GM18505 (cell line): ENCODE data around the gene SMARCD2.
A peak's percentile ranks its signal among the peaks of the same experiment; 100 is the strongest.
"Not testable (repeated sequence)": the region's sequence is repeated elsewhere in the genome, so short reads cannot be mapped to it uniquely, and the experiment has no call there.

Experiments used
- ATAC-seq: cut with Tn5 transposase; IDR thresholded peaks from one replicate; pipeline ENCODE4 v1.9.1; 2021; ENCODE audit not compliant: unreplicated experiment
- POLR2A ChIP-seq: IDR thresholded peaks from 4 replicates; pipeline ENCODE4 v1.6.1; 2011; ENCODE audit warnings: borderline replicate concordance; ENCODE audit not compliant: insufficient read depth, insufficient read length; ENCODE audit errors: extremely low read depth

SMARCD2 gene

DNA sequence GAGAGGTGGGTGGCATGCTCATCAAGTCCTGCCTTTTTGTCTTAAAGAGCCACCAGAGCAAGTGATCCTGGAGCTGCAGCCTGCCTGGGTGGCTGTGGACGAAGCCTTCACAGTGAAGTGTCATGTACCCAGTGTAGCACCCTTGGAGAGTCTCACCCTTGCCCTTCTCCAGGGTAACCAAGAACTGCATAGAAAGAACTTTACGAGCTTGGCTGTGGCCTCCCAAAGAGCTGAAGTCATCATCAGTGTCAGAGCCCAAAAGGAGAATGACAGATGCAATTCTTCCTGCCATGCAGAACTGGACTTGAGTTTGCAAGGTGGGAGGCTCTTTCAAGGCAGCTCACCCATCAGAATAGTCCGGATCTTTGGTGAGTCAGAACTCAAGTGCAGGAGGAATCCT is 16.8 kb upstream of the SMARCD2 start:
- TF ChIP-seq POLR2A: no peak
- ATAC-seq: no peak

- not testable (repeated sequence) for ATAC-seq
Observed at GRCh38 chr17:63856425-63856824, 13.9 kb upstream of the SMARCD2 start.

GRCh38 chr17:63855185-63855584 is 12.7 kb upstream of the SMARCD2 start:
- no peak for ATAC-seq
- no peak for TF ChIP-seq POLR2A

GRCh38 chr17:63854709-63855108 is 12.2 kb upstream of the SMARCD2 start:
- TF ChIP-seq POLR2A: no peak

DNA sequence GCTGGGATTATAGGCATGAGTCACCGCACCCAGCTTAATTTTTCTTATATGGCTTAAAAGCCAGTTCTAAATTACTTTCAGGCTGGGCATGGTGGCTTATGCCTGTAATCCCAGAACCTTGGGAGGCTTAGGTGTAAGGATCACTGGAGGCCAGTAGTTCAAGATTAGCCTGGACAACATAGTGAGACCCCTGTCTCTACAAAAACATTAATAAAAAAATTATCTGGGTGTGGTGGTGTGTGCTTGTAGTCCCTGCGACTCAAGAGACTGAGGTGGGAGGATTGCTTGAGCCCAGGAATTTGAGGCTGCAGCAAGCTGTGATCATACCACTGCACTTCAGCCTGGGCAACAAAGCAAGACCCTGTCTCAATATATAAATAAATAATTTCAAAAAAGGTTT is 10.8 kb upstream of the SMARCD2 start:
- ATAC-seq: no peak
- TF ChIP-seq POLR2A: no peak

More at GRCh38 chr17:63854709-63855108, 12.2 kb upstream of the SMARCD2 start:
- no peak for ATAC-seq

DNA sequence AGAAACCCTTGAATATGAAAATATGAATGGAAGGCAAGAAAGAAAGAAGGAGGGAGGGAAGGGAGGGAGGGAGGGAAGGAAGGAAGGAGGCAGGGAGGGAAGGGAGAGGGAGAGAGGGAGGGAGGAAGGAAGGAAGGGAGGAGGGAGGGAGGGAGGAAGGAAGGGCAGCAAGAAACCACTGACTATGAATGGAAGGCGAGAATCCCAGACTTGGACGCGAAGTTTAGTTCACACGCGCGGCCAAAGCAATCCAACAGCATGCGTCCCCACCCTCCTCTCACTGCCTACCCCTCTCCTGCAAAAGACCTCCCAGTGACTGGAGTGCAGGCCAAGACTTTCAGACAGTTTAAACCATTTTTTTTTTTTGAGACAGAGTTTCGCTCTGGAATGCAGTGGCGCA is 7.9 kb upstream of the SMARCD2 start:
- no peak for TF ChIP-seq POLR2A
- ATAC-seq: no peak

DNA sequence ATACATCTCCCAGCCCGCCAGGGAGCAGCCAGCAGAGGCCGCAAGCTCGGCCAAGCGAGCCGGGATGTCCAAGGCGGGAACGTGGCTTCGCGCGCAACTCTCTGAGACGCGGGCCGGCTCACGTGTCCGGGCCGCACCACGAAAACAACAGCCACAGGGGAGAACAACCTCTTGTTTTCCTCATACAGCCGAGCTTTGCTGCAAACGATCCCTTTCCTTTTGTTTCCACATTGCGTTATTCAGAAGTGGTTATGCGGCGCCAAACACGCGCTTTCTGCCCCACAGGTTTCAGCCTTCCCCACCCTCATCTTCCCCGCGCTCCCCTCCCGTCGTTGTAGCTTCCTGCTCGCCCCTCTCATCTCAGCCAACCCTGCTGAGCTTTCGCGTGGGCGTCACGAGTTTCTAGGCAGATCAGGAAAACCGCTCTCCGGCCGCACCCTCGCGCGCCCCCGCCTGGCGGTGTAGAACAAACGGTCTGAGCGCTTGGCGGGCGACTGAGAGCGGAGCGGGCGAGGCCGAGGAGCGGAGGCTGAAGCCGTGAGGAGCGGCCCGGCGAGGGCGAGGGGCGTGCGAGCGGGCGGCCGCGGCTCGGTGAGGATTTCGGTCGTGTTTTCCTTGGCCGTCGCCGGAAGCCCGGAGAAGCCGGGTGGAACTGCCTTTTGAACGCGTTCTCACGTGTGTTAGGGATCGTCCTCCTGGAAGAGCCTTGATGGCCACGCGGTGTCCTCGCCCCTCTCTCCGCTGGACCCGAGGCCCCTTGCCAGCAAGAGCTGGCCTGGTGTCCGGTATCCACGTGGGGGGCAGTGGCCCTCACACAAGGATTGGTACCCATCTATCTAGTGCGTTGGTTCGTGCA is 6.6 kb upstream of the SMARCD2 start:
- no peak for TF ChIP-seq POLR2A
- ATAC-seq: peak; percentile 78

DNA sequence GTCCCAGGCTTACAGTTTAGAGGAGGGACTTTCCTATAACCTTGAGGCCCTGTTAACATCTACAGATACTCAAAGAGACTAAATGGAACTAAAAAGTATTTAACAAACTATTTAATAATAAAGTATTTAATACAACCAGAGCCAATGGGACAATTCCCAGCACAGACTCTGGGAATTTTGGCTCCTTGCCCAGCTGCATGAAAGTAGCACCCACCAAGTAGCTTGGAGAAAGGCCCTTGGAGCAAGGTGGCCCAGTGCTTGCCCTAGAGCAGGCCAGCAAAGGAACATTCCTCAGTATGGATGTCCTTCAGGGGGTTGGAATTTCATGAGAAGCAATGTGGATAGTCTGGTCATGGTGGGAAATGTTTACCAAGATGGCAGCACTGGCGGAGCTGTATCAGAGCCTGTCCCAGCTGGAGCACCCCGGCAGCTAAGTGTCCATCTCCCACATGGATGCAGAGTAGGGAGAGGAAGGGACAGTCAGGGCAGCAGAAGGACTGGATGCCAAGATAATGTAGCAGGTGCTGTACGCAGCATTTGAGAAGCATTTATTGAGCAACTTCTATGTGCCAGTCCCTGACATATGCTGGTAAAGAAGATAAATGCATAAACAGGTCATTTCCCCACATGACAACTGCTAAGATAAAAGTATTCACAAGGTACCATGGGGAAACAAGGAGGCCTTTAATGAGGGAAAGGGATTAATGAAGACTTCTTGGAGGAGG is 5.2 kb upstream of the SMARCD2 start:
- no peak for TF ChIP-seq POLR2A
- ATAC-seq: no peak

DNA sequence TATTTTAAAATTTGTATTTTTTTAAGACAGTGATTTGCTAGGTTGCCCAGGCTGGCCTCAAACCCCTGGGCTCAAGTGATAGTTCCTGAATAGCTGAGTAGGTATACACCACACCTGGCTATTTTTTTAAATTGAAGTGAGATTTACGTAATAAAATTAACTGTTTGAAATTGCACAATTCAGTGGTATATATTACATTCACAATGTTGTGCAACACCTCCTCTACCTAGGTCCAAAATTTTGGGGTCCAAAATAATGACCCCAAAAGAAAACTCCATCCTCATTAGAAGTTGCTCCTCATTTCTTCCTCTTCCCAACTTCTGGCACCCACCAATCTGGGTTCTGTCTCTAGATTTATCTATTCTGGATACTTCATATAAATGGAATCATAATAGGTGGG is 3.0 kb upstream of the SMARCD2 start:
- TF ChIP-seq POLR2A: no peak
- no peak for ATAC-seq

- no peak for TF ChIP-seq POLR2A
- ATAC-seq: no peak
Observed at GRCh38 chr17:63843910-63844677, 1.6 kb upstream of the SMARCD2 start.

GRCh38 chr17:63843387-63843888 is 953 bp upstream of the SMARCD2 start:
- TF ChIP-seq POLR2A: peak; percentile 35

GRCh38 chr17:63842173-63842539 is 329 bp downstream of the SMARCD2 start:
- peak; percentile 28 for ATAC-seq
- TF ChIP-seq POLR2A: no peak

More at GRCh38 chr17:63843387-63843888, 953 bp upstream of the SMARCD2 start:
- ATAC-seq: not testable (repeated sequence)
